Measurements from ENCODE around the gene OSBP2. TPM values are rescaled to one million over a fixed set of nuclear protein-coding genes. Genes with fewer than 3 reads are reported as not detected.

The OSBP2 gene
- total RNA-seq, 4 donors from 2014 or later: 0.66 to 2.4 (median 1.6) TPM

- 84 to 86% methylated on average over 8 of the region's 8 CpGs for WGBS, 2 donors
- no peak overlapping the region for H3K4me3 ChIP-seq
Observed at GRCh38 chr22:30866216-30866615, 171.5 kb downstream of the OSBP2 start.

GRCh38 chr22:30866811-30867271 lies 172.2 kb downstream of the OSBP2 start:
- Histone ChIP-seq H3K27me3 (no peaks in the 10 kb centered on the region), H3K4me3 (no peak overlapping the region), H3K4me1 (no peaks in the 10 kb centered on the region), H3K27ac (no peak overlapping the region), H3K36me3 (peaks cover 0 to 11% (median 0%) of the 10 kb centered on the region in 3 donors), H3K9me3 (no peaks in the 10 kb centered on the region)
- 82 to 86% methylated on average over 4 of the region's 4 CpGs for WGBS, 2 donors
- no peak for DNase-seq (ENCODE audit: low spot score in 2 of 2)
- TF ChIP-seq EP300 (IDR thresholded peaks at IDR 0.05): no peak
- TF ChIP-seq CTCF (IDR thresholded peaks at IDR 0.05): no peak
- no peak for TF ChIP-seq POLR2A (IDR thresholded peaks at IDR 0.05)

More at GRCh38 chr22:30866216-30866615, 171.5 kb downstream of the OSBP2 start:
- Histone ChIP-seq H3K4me1 (no peaks in the 10 kb centered on the region), H3K9me3 (no peaks in the 10 kb centered on the region), H3K36me3 (peaks cover 0 to 9% (median 0%) of the 10 kb centered on the region in 3 donors), H3K27me3 (no peaks in the 10 kb centered on the region), H3K27ac (no peak overlapping the region)
- no peak for DNase-seq (ENCODE audit: low spot score in 2 of 2)
- TF ChIP-seq POLR2A (IDR thresholded peaks at IDR 0.05) (no peak), CTCF (IDR thresholded peaks at IDR 0.05) (no peak), EP300 (IDR thresholded peaks at IDR 0.05) (no peak)

GRCh38 chr22:30867746-30868662 lies 173.3 kb downstream of the OSBP2 start:
- WGBS, 2 donors: 86% methylated on average over 11 to 15 of the region's 19 CpGs
- H3K36me3 ChIP-seq: peaks cover 0 to 11% (median 0%) of the 10 kb centered on the region in 3 donors
- DNase-seq (ENCODE audit: low spot score in 2 of 2): no peak
- H3K27ac ChIP-seq: no peak overlapping the region
- H3K9me3 ChIP-seq: no peaks in the 10 kb centered on the region
- H3K4me3 ChIP-seq: no peak overlapping the region
- H3K27me3 ChIP-seq: no peaks in the 10 kb centered on the region
- no peaks in the 10 kb centered on the region for H3K4me1 ChIP-seq
- no peak for TF ChIP-seq POLR2A (IDR thresholded peaks at IDR 0.05)
- no peak for TF ChIP-seq CTCF (IDR thresholded peaks at IDR 0.05)
- no peak for TF ChIP-seq EP300 (IDR thresholded peaks at IDR 0.05)

DNA sequence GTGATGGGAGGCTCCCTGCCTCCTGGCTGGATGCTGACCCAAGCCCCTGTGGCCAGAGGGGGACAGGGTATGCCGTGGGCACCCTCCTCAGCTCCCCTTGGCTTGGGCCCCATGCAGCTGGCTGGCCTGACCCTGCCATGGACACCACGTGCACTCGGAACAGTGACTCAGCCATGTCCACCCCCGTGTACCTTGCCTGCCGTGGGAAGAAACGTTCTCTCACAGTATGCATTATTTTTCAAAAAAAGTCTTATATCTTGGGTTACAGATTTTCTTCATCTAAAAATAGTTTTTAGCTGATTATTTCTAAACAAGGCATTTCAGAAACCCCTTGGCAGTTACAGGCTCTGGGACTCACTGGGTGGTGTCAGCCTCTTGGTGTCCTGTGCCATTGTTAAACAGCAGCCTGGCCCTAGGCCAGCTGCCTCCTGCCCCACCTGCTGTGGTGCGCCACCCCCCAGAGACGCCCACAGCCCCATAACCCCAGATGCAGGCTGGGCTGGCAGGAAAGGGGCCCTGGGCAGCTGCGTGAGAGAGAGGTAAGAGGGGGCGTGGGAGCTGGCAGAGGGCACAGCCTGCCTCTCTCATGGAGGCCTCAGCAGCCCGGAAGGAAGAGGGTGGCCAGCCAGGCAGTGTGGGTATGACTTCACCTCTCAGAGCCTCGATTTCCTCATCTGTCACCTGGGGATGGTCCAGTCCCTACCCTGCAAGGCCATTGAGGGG lies 174.2 kb downstream of the OSBP2 start:
- no peaks in the 10 kb centered on the region for H3K9me3 ChIP-seq
- DNase-seq (ENCODE audit: low spot score in 2 of 2): no peak
- H3K36me3 ChIP-seq: peaks cover 0 to 15% (median 0%) of the 10 kb centered on the region in 3 donors
- no peak overlapping the region for H3K27ac ChIP-seq
- H3K4me1 ChIP-seq: no peaks in the 10 kb centered on the region
- WGBS, 2 donors: 48 to 53% methylated on average over 12 of the region's 12 CpGs
- H3K27me3 ChIP-seq: no peaks in the 10 kb centered on the region
- no peak overlapping the region for H3K4me3 ChIP-seq
- TF ChIP-seq EP300 (IDR thresholded peaks at IDR 0.05) (no peak), POLR2A (IDR thresholded peaks at IDR 0.05) (no peak), CTCF (IDR thresholded peaks at IDR 0.05) (no peak)

Data from tibial nerve (tissue), 4 donors.